ENCODE data around the gene TMPRSS6. TPM values are rescaled to one million over a fixed set of nuclear protein-coding genes. Genes with fewer than 3 reads are reported as not detected.

TMPRSS6 gene
- total RNA-seq, 1 experiment from 2014 or later: 0.79 TPM

DNA sequence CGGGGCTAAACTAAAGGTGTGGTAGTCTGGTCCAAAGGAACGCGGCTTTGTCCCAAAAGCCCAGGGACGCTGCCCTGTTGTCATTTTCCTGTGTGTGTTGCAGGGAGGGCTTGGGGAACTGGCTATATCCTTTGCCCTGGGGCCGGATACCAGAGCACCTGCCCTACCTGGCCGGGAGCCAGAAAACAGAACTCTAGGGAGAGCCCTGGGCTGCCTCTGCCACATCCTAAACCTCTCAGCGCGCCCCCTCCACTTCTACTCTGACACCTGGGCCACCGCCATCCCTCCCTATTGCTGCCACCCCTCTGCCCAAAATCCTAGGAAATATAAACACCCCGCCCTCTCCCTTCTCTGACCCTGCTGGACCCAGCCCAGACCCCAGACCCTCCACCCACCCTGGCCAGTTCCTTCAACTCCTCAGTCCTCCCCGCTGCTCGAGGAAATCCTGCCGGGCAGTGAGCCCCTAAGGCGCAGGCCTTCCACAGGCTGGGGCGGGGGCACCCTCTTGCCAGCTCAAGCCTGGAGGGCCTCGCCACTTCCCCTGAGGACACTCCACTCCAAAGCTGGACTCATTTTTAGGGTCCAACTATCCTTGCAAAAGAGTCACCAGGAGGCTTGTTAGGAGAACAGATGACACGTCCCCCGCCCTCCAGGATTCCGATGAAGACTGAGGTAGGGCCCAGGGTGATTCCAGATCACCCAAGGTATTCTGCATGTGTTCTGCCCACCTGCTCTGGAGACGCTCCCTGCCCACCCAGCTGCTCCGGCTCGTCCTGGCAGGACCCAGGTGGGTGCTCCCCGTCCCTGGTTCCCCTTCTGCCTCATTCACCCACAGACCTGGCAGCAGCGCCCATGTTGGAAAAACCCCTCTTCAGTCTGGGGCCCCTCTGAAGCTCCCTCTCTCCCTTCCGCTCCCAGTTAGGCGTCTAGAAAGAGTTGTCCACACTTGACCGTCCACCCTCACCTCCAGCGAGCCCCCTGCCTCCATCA is 45.8 kb downstream of the TMPRSS6 start:
- TF ChIP-seq EZH2 (IDR thresholded peaks at IDR 0.05; ENCODE audit: low read depth): no peak
- TF ChIP-seq, protein P1, sequence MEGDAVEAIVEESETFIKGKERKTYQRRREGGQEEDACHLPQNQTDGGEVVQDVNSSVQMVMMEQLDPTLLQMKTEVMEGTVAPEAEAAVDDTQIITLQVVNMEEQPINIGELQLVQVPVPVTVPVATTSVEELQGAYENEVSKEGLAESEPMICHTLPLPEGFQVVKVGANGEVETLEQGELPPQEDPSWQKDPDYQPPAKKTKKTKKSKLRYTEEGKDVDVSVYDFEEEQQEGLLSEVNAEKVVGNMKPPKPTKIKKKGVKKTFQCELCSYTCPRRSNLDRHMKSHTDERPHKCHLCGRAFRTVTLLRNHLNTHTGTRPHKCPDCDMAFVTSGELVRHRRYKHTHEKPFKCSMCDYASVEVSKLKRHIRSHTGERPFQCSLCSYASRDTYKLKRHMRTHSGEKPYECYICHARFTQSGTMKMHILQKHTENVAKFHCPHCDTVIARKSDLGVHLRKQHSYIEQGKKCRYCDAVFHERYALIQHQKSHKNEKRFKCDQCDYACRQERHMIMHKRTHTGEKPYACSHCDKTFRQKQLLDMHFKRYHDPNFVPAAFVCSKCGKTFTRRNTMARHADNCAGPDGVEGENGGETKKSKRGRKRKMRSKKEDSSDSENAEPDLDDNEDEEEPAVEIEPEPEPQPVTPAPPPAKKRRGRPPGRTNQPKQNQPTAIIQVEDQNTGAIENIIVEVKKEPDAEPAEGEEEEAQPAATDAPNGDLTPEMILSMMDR (conservative IDR thresholded peaks at IDR 0.05): no peak
- ChIA-PET CTCF (interaction anchor here (0.5 kb wide), 1 partner anchor 503 kb away, joined by 16 read pairs; no protein-coding TSS in a partner anchor), POLR2A (ENCODE audit: unreplicated experiment) (no interaction called here)
- no peaks in the 10 kb centered on the region for H3K9me3 ChIP-seq (ENCODE audit: insufficient read depth, low read depth)
- DNase-seq: peak; percentile 55 to 66
- H3K4me1 ChIP-seq (replicated peaks; ENCODE audit: insufficient read depth): peaks cover 31% of the 10 kb centered on the region
- no peaks in the 10 kb centered on the region for H3K79me2 ChIP-seq (ENCODE audit: low read depth)
- BruUV-seq (replicated peaks): no TSS peak
- no peaks in the 10 kb centered on the region for H3K27me3 ChIP-seq (ENCODE audit: insufficient read depth, low read depth)
- H3K4me3 ChIP-seq: no peak overlapping the region
- H3K4me2 ChIP-seq: peak overlapping the region; percentile 38
- no peaks in the 10 kb centered on the region for H3K9me2 ChIP-seq (ENCODE audit: insufficient read depth)
- no peak overlapping the region for H3K27ac ChIP-seq
- no peak overlapping the region for H2AFZ ChIP-seq
- H3K36me3 ChIP-seq (ENCODE audit: low read depth): no peaks in the 10 kb centered on the region
- no peaks in the 10 kb centered on the region for H4K20me1 ChIP-seq (ENCODE audit: insufficient read depth)
- intact Hi-C loops (cut with micrococcal nuclease; ENCODE audit: unreplicated experiment): no loop called here
- H3F3A ChIP-seq (ENCODE audit: insufficient read depth, low read depth): no peaks in the 10 kb centered on the region; the same call in 1 of the 2 replicates

DNA sequence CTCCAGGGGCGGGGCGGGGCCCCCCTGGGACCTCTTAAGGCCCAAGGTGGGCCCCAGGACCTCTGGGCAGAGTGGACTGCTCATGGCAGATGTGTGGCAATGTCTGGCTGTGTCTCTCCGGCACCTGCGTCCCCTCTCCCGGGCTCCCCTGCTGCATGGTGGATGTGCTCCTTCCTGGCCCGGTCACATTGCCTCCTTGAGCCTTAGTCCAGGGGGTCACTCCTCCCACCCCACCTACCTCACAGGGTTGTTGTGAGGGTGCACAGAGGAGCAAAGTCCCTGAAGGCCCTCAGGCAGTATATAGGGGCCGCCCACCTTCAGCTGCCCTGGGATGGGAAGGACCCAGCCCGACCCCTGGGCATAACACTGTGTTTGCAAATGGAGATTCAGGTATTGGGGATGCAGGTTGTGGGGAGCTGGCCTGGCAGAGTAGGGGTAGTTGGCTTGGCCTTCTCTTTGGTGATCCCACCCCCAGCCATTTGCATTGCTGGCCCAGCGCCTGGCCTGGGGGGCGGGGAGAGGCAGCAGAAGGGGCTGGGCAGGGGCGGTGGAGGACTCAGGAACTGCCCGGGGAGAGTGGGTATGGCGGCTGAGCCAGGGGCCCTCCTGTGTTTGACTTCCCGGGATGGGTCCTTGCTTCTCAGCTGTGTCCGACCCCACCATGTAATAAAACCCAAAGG is 46.7 kb downstream of the TMPRSS6 start:
- Histone ChIP-seq H3K4me1 (replicated peaks; ENCODE audit: insufficient read depth) (peaks cover 31% of the 10 kb centered on the region), H2AFZ (no peak overlapping the region), H3K4me2 (peak overlapping the region; percentile 38), H3K27ac (no peak overlapping the region), H4K20me1 (ENCODE audit: insufficient read depth) (no peaks in the 10 kb centered on the region), H3K9me3 (ENCODE audit: insufficient read depth, low read depth) (no peaks in the 10 kb centered on the region), H3K36me3 (ENCODE audit: low read depth) (no peaks in the 10 kb centered on the region), H3F3A (ENCODE audit: insufficient read depth, low read depth) (no peaks in the 10 kb centered on the region; the same call in 1 of the 2 replicates), H3K9me2 (ENCODE audit: insufficient read depth) (no peaks in the 10 kb centered on the region), H3K27me3 (ENCODE audit: insufficient read depth, low read depth) (no peaks in the 10 kb centered on the region), H3K79me2 (ENCODE audit: low read depth) (no peaks in the 10 kb centered on the region), H3K4me3 (no peak overlapping the region)
- BruUV-seq (replicated peaks): no TSS peak
- TF ChIP-seq, protein P1 (conservative IDR thresholded peaks at IDR 0.05): no peak
- TF ChIP-seq EZH2 (IDR thresholded peaks at IDR 0.05; ENCODE audit: low read depth): no peak
- intact Hi-C loops (cut with micrococcal nuclease; ENCODE audit: unreplicated experiment): no loop called here
- POLR2A ChIA-PET (ENCODE audit: unreplicated experiment): no interaction called here
- DNase-seq: no peak
- CTCF ChIA-PET: no interaction called here

DNA sequence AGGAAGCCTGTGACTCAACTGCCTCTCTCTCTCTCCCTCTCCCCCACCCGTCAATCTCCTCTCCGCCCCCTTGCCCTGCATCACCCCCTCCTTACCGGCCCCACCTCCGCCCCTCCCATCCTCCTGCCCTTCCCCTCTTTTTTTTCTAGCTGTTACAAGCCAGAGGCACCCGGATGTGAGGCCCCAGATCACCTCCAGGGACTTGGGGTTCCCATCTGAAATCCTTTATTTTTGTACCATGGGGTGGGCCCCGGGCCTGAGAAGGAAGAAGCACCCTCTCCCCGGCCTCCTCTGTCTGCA is 47.2 kb downstream of the TMPRSS6 start:
- Histone ChIP-seq H3K9me2 (ENCODE audit: insufficient read depth) (no peaks in the 10 kb centered on the region), H3K27me3 (ENCODE audit: insufficient read depth, low read depth) (no peaks in the 10 kb centered on the region), H2AFZ (no peak overlapping the region), H3K9me3 (ENCODE audit: insufficient read depth, low read depth) (no peaks in the 10 kb centered on the region), H3K27ac (no peak overlapping the region), H3K4me2 (no peak overlapping the region), H3K36me3 (ENCODE audit: low read depth) (no peaks in the 10 kb centered on the region), H3F3A (ENCODE audit: insufficient read depth, low read depth) (no peaks in the 10 kb centered on the region; the same call in 1 of the 2 replicates), H3K79me2 (ENCODE audit: low read depth) (no peaks in the 10 kb centered on the region), H4K20me1 (ENCODE audit: insufficient read depth) (no peaks in the 10 kb centered on the region), H3K4me1 (replicated peaks; ENCODE audit: insufficient read depth) (peaks cover 31% of the 10 kb centered on the region), H3K4me3 (no peak overlapping the region)
- CTCF ChIA-PET: interaction anchor here (0.7 kb wide), 1 partner anchor 192 kb away, joined by 3 read pairs; no protein-coding TSS in a partner anchor
- intact Hi-C loops (cut with micrococcal nuclease; ENCODE audit: unreplicated experiment): no loop called here
- BruUV-seq (replicated peaks): no TSS peak
- DNase-seq: no peak
- POLR2A ChIA-PET (ENCODE audit: unreplicated experiment): no interaction called here
- no peak for TF ChIP-seq EZH2 (IDR thresholded peaks at IDR 0.05; ENCODE audit: low read depth)
- TF ChIP-seq, protein P1 (conservative IDR thresholded peaks at IDR 0.05): no peak
